Measurements from ENCODE around the gene KRTAP3-1.
"Not testable (repeated sequence)": the region's sequence is repeated elsewhere in the genome, so short reads cannot be mapped to it uniquely, and the experiment has no call there.

KRTAP3-1 gene

GRCh38 chr17:41008811-41009210 lies at the start of gene KRTAP3-1:
TSS of gene KRTAP3-1 (minus strand) at chr17:41009128. CDS start at chr17:41009074, 54 bp downstream.
- FAIRE-seq = no peak

GRCh38 chr17:41057547-41057946 lies 48.6 kb upstream of the KRTAP3-1 start:
- no peak for FAIRE-seq

- not testable (repeated sequence) for FAIRE-seq
Measured at GRCh38 chr17:41055130-41055529, 46.2 kb upstream of the KRTAP3-1 start, which contains the start of gene KRTAP2-2. TSS of gene KRTAP2-2 (minus strand) at chr17:41055230. CDS start at chr17:41055211, 19 bp downstream.

GRCh38 chr17:41054556-41054955 lies 45.6 kb upstream of the KRTAP3-1 start:
- FAIRE-seq = not testable (repeated sequence)

- no peak for FAIRE-seq
Measured at GRCh38 chr17:41054025-41054424, 45.1 kb upstream of the KRTAP3-1 start.

GRCh38 chr17:41052566-41052965 lies 43.6 kb upstream of the KRTAP3-1 start:
- FAIRE-seq = no peak

GRCh38 chr17:41049110-41049509 lies 40.2 kb upstream of the KRTAP3-1 start:
- FAIRE-seq = no peak

- no peak for FAIRE-seq
Measured at GRCh38 chr17:41048441-41048840, 39.5 kb upstream of the KRTAP3-1 start.

GRCh38 chr17:41046735-41047465 lies 38.0 kb upstream of the KRTAP3-1 start, which contains the start of gene KRTAP2-1:
TSS of gene KRTAP2-1 (minus strand) at chr17:41047316. CDS start at chr17:41047267, 49 bp downstream.
- not testable (repeated sequence) for FAIRE-seq

GRCh38 chr17:41042953-41043352 lies 34.0 kb upstream of the KRTAP3-1 start:
- FAIRE-seq = no peak

- not testable (repeated sequence) for FAIRE-seq
Measured at GRCh38 chr17:41040783-41041571, 32.0 kb upstream of the KRTAP3-1 start, which contains the start of gene KRTAP1-1. TSS of gene KRTAP1-1 (minus strand) at chr17:41041450. CDS start at chr17:41041397, 53 bp downstream.

- FAIRE-seq = no peak
Measured at GRCh38 chr17:41037853-41038350, 29.0 kb upstream of the KRTAP3-1 start.

GRCh38 chr17:41034346-41034935 lies 25.5 kb upstream of the KRTAP3-1 start, which contains the start of gene KRTAP1-3:
TSS of gene KRTAP1-3 (minus strand) at chr17:41034874. CDS start at chr17:41034821, 53 bp downstream.
- FAIRE-seq = not testable (repeated sequence)

GRCh38 chr17:41029633-41030245 lies 20.8 kb upstream of the KRTAP3-1 start, which contains the start of gene KRTAP1-4:
TSS of gene KRTAP1-4 (minus strand) at chr17:41030195. CDS start at chr17:41030078, 117 bp downstream.
- no peak for FAIRE-seq

- FAIRE-seq = no peak
Measured at GRCh38 chr17:41026715-41027471, 18.0 kb upstream of the KRTAP3-1 start, which contains the start of gene KRTAP1-5. TSS of gene KRTAP1-5 (minus strand) at chr17:41027208. CDS start at chr17:41027155, 53 bp downstream.

- FAIRE-seq = no peak
Measured at GRCh38 chr17:41024697-41025096, 15.8 kb upstream of the KRTAP3-1 start.

- no peak for FAIRE-seq
Measured at GRCh38 chr17:41020336-41020735, 11.4 kb upstream of the KRTAP3-1 start.

- FAIRE-seq = no peak
Measured at GRCh38 chr17:41019415-41019814, 10.5 kb upstream of the KRTAP3-1 start.

GRCh38 chr17:41018541-41018940 lies 9.6 kb upstream of the KRTAP3-1 start:
- no peak for FAIRE-seq

- FAIRE-seq = no peak
Measured at GRCh38 chr17:41016578-41017215, 7.8 kb upstream of the KRTAP3-1 start.

- no peak for FAIRE-seq
Measured at GRCh38 chr17:41015454-41015853, 6.5 kb upstream of the KRTAP3-1 start.
